GM18867 (cell line): ENCODE results near the gene TTLL8.
"Not testable (repeated sequence)": the region's sequence is repeated elsewhere in the genome, so short reads cannot be mapped to it uniquely, and the experiment has no call there.

Source experiments
- ATAC-seq: cut with Tn5 transposase; IDR thresholded peaks from one replicate; pipeline ENCODE4 v1.9.1; 2021; ENCODE audit warnings: mild to moderate bottlenecking, moderate library complexity; ENCODE audit not compliant: unreplicated experiment

The TTLL8 gene

DNA sequence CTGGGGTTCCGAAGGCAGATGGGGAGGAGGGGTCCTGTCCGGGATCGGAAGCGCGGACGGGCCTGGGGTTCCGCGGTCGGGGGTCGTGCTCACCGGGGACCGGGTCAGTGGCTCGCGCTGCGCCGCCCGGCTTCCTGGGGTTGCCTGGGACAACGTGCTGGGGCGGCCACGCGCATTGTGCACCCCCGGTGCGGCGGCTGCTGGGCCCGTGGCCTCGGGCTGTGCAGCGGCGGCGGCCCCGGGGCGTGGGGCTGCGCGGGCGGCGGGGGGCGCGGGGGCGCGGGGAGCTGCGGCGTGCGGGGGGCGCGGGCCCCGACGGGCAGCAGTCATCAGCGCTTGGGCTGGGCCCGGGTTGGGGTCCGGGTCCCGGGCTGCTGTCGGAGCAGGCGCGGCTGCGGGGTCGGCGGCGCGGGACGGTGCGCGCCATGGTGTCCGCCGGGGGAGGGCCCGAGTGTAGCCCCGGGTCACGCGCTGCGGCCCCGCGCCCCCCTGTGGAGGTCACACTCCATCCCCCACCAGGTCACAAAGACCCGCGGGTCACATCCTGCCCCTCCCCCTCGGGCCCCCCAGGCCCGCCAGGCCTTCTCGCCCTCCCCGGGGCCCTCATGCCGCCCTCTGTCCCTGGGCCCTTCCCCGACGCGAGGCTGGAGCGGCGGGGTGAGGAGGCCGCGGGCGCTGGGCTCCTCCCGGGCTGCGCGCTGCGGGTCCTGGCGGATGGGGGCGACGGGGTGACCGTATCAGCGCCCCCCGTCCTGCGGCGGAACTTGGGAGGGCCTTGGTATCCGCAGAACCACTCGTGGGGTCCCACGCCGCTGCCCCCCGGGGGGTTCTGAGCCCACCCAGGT is at the start of gene TTLL8:
TTLL8 (minus strand) TSS at position 238 of the 845 bp plus-strand sequence.
- no peak for ATAC-seq

DNA sequence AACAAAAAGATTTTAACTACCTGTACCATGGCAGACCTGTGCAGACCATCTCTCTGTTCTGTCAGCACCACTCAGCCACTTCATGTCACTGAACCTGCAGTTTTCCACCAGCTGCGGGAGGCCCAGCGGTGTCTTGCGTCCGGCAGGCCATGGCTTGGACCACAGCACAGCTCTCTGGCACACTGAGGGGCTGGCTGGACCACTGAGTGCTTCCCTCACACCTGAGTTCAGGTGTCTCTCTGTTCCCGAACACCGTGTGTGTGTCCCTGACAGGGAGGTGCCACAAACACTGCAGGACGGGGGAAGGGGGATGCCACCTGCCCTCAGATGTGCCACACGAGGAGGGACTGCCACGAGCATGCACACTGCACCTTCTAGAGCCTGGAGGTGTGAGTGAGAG is 49.4 kb upstream of the TTLL8 start:
- no peak for ATAC-seq

DNA sequence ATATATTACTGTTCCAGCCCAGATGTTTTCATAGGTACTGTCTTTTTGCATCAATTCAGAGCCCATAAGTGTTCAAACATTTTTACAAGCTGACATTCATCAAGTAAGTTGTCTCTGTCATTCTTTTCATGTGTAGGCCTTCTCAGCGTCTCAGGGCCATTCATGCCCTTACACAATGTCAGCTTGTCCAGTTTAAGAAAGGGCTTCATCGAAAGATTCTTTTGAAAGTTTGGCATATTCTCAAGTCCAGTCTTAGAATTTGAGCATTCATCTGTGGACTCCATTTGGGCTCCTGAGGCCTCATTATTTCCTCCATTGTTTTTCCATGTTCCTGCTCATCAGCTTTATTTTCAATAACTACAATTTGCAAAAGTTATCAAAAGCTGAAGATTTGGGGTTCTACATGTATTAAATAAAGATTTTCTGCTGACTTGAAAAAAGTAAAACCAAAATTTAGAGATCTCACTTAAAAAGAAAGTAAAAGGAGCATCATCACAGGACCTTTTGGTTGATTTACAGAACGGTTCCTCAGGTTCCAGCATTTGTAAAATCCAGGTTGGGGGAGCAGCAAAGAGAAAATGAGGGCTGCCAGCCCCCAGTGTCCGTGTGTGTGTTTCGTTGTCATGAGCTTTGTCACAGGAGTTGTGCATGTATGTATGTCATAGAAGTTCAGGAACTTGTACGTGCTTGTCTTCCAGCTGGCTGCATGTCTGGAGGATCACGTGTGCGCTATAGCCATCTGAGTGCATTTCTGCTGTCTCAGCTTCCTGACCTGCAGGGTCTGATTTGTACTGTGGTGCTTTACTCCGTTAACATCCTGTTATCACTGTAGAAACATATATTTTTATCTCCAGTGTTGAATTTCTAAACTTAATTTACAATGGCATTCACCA is 47.4 kb upstream of the TTLL8 start:
- ATAC-seq: no peak

DNA sequence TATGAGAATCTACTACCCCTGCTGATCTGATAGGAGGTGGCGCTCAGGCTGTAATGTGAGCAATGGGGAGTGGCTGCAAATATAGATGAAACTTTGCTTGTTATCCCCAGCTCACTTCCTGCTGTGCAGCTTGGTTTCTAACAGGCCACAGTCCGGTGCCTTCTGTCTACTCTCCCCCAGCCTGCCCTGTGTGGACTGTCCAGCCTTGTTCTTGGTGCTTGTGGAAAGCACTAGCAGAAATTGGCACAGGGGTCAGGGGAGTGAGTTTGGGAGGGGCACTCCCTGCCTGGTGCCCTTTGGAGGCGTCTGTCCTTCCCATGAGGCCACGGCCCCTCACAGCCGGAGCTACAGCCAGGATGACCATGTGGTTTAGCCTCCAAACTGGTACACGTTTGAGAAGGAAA is 46.0 kb upstream of the TTLL8 start:
- no peak for ATAC-seq

DNA sequence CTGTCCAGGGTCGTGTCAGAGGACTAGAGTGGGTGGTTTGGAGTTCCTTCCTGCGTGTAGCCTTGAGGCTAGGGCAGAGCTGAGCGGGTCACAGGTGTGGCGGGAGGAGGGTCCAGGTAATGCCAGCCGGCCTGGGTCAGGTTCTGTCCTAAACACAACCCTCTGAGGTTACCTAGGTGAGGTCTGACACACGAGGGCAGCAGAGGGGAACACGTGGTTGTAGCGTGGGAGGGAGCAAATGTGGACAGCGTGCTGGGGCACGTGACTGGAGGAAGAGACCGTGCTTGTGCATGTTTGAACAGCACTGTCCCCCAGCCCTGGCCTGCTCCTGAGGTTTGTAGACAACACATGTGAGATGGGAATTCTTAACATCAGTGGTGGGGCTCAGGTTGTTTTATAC is 44.8 kb upstream of the TTLL8 start:
- ATAC-seq: no peak

DNA sequence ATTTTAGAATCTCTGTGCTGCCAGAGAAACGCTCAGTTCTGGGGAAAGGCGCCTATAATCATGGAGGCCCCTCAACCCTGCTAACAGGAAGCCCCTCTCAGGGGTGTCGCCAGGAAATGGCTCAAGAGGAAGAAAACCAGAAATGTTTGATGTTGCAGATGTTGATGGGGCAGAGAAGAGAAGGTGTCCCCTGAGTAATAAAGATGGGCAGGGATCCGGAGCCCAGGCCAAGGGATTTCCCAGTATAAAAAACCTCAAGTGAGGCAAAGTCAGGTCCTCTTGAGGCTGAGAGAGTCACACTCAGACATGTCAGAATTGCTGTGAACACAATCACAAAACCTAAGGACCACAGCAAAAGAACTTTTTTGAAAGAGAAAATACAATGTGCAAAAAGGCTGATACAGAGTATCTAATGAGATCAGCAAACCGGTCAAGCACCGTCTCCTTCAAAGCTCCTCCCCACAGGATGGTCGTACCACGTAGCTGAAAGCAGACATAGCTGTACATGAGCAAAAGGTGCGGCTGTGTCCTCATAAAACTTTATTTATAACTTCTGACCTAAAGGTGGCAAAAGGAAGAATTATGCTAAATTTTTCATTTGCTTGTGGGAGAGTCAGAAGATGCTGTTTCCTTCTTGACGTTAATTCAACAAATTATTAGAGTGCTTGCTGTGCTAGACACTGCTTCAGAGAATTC is 43.9 kb upstream of the TTLL8 start:
- ATAC-seq: no peak

DNA sequence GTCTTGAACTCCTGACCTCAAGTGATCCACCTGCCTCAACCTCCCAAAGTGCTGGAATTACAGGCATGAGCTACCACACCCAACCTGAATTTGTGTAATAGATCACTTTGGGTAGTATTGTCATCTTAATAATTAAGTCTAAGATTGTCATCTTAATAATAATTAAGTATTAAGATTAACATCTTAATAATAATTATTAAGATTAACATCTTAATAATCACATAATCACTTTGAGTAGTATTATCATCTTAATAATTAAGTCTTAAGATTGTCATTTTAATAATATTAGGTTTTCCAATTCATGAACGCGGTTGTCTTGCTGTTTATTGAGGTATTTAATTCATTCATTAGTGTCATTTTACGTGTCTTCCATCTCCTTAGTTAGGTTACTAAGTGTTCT is 40.0 kb upstream of the TTLL8 start:
- ATAC-seq: no peak

DNA sequence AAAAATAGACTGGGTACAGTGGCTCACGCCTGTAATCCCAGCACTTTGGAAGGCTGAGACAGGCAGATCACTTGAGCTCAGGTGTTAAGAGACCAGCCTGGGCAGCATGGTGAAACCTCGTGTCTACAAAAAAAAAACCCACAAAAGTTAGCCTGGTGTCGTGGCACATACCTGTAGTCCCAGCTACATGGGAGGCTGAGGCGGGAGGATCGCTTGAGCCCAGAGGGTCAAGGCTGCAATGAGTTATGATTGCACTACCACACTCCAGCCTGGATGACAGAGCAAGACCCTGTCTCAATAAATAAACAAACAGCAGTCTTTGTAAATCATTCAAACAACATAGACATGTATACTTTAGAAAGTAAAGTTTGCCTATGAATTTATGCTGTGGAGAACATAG is 34.2 kb upstream of the TTLL8 start:
- ATAC-seq: no peak

DNA sequence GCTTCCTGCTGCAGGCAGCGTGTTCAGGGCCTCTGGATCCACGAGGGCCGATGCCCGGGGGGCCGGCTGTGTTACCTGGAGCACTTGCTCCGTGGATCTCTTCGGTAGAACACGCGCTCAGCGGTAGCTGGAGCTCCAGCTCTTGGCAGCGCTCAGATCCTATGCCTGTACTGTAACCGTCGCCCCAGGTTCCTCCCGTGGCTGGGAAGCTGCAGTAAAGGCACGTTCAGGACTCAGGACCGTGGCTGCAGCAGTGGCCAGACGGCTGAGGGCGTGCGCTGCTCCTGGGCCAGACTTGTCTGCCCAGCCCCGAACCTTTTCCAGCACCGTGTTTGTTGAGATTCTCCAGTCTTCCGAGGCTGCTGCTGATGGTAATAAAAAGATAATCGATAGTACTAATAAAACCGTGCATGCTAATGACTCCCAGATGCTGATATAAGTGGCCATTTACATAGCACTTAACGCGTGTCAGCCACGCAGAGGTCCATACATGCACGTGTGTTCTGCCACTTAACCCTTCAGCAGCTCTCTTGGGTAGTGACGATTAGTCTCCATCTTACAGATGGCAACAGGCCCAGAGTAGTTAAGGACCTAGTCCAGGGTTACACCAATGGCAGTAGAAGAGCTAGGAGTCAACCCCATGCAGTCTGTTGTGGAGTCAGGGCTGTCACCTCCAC is 33.1 kb upstream of the TTLL8 start:
- no peak for ATAC-seq

DNA sequence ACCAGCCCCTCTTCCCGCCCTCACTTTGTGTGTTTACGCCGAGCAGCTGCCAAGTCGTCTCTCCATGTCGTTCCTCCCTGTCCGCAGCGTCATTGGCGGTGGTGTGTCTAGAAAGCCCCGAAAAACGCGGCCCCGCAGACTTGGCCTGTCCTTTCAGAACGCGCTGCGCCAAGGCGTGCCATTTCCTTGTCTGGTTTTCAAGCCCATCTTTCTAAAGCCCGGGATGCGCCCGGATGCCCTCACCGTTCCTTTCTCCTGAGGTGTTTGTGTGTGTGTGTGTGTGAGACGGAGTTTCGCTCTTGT is 32.3 kb upstream of the TTLL8 start:
- ATAC-seq: no peak

DNA sequence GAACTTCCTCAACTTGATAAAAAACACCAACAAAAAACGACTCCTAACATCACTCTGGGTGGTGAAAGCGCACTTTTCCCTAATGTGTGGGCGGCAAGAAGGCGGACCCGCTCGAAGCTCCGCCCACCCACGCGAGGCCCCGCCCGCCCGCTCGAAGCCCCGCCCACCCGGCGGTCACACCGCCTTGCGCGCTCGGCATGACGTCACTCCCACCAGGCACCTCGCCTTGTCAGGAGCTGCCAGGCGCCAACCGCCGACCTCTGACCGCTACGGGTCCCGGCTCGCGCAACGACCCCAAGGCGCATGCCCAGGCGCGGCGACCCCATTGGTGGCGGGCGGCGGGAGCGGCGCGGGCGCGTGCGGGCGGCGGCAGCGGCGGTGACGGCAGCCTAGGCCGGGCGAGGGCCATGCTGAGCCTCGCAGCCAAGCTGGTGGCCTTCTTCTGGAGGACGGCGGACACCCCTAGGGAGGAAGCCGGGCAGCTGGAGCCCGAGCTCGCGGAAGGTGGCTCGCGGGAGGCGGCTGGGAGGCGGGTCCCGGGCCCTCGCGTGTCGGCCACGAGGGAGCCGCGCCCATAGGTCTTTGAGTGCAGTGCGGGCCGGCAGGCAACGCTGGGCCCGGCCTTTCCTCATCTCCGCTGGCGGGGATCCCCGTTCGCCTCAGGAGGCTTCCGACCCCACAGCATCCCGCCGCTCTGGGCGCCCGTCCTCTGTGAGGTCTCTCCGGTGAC is 31.7 kb upstream of the TTLL8 start, which contains the start of gene MOV10L1:
MOV10L1 (plus strand) TSS at position 325 of the 730 bp plus-strand sequence; CDS start at position 408, 83 bp downstream.
- no peak for ATAC-seq

DNA sequence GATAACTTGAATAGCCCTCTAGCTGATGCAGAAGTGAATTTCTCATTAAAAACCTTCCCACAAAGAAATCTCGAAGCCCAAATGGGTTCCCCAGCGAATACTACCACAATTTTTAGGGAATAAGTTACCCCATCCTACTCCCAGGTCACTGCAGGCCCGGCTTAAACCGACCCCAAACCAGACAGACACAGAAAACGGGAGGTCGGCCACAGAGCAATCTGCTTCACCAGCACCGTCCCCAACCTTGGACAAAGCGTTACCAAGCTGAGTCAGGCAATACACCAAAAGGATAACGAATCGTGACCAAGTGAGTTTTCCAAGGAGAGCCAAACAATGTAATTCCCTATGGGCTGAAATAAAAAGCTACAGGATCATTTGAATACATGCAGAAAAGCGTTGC is 31.1 kb upstream of the TTLL8 start:
- ATAC-seq: no peak

DNA sequence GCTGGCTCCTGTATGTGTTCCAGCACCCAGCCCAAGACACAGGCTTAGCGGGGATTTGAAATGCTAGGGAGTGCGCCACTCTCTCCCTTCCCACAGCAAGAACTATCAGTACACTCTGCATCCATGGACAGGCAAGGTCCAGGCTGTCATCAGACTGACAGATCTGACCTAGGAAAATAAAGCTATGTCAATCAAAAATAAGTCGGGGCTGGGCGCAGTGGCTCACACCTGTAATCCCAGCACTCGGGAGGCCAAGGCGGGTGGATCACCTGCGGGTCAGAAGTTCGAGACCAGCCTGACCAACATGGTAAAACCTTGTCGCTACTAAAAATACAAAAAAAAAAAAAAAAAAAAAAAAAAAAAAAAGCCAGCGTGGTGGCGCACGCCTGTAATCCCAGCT is 30.0 kb upstream of the TTLL8 start:
- no peak for ATAC-seq

DNA sequence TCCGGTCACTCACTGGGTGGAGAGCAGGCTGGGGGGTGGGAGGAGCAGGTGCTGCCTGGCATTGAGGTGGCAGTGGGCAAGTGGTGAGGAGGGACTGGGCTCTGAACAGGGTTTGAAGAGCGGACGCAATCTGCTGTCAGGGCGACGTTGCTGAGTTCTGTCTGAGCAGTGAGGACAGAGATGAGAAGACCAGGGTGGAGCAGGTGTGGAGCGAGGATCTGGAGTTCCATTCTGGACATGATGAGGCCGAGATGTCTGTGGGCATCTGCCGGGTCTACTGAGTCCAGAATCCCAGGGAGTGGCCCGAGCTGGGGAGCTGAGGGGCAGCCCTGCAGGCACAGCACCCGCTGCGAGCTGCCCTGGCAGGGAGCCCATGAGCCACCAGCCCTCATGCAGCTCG is 29.5 kb upstream of the TTLL8 start:
- no peak for ATAC-seq

DNA sequence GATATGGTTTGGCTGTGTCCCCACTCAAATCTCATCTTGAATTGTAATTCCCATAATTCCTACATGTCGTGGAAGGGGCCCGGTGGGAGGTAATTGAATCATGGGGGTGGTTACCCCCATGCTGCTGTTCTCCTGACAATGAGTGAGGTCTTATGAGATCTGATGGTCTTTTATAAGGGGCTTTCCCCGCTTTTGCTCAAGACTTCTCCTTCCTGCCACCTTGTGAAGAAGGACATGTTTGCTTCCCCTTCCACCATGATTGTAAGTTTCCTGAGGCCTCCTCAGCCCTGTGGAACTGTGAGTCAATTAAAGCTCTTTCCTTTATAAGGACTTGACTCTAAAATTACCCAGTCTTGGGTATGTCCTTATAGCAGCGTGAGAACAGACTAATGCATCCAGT is 28.9 kb upstream of the TTLL8 start:
- ATAC-seq: not testable (repeated sequence)

DNA sequence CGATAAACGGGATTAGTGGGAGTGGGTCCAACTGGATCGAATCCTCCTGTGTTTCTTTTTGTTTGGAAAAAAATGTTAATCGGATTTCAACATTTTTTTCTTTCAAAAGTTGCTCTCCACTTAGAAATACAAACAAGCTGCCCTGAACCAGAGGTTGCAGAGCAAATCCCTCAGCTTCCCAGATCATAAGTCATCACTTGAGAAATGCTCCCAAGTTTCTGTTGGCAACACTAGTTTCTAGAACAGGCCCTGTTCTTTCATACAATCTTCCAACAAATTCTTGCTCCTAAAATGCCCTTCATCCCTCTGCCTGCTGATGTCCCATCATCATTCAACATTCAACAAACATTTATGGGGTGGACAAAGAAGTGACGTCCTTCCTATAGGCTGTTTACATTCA is 28.4 kb upstream of the TTLL8 start:
- no peak for ATAC-seq

DNA sequence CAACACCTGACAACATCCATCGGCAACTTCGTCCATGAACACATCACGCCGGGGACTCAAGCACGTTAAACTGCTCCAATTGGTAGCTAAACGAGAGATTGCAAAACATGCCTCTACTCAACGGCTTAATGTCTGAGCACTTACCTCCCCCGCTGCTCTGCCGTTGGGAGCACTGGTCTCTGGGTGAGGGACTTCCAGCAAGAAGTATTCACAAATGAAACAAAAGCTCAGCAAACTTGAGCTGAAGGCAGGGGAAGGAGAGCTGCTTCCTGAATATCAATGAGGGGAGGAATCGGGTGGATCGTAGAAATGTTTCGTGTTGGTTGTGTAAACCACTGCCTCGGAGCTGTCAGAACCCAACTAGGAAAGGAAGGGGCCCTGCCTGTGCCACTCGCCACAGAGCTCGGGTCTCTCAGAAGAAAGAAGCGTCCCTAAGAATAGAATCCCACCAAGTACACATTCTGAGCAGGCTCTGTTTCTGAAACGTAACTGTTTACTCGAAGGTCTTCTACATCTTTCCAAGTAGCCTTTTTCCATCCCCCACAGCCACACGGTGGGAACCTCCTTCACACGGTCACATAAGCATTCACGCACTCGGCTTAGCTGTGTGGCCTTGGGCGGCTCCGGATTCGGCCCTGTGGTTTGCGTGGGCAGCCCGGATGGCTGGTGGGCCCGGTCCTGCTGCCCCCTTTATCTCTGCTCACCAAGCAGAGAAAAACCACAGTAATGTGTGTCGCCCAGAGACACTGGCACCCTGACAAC is 27.3 kb upstream of the TTLL8 start, which contains the start of gene MLC1:
MLC1 (minus strand) TSS at position 216 of the 762 bp plus-strand sequence. CDS start 524 bp downstream, outside the sequence.
- no peak for ATAC-seq

DNA sequence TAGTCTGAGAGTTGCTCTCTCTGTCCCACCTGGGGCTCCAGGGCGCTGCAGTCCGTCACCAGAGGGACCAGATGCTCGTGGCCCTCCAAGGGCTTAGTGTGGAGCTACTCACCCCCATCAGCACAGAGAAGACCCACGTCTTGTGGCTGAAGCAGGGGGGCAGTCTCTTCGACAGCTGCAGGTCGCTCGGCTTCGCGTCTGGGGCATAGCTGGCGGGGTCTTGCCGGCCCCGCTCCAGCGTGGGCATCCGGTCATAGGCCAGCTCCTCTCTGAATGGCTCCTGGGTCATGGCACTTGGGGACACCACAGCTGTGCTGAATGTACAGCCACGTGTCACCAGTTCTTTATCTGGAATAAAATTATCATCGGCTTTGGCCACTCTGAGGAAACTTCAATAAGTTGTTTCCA is 26.5 kb upstream of the TTLL8 start:
- ATAC-seq: no peak

DNA sequence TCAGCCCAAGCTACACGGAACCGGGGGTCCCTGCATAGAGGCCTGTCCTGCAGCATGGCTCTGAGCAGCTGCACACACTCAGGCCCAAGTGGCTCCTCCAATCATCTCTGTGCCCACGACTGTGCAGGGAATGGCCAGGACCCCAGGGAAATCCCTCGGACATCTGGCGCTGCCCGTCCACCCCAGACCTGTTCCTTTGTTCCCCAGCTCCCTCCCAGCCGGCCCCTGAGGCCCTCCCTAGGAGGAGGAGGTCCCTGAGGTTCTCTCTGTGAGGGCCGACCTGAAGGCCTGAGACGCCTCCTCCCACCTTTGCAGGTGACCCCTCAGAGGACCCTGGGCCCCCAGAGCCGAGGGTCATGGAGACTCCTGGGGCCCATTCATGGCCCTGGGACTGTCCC is 26.0 kb upstream of the TTLL8 start:
- ATAC-seq: no peak
